GM18499 (cell line): ENCODE results near the gene CATSPERB.
"Not testable (repeated sequence)": the region's sequence is repeated elsewhere in the genome, so short reads cannot be mapped to it uniquely, and the experiment has no call there.

Experiments
- ATAC-seq: cut with Tn5 transposase; IDR thresholded peaks from one replicate; pipeline ENCODE4 v1.9.1; 2021; ENCODE audit warnings: moderate number of reproducible peaks; ENCODE audit not compliant: insufficient read depth, unreplicated experiment

The CATSPERB gene

DNA sequence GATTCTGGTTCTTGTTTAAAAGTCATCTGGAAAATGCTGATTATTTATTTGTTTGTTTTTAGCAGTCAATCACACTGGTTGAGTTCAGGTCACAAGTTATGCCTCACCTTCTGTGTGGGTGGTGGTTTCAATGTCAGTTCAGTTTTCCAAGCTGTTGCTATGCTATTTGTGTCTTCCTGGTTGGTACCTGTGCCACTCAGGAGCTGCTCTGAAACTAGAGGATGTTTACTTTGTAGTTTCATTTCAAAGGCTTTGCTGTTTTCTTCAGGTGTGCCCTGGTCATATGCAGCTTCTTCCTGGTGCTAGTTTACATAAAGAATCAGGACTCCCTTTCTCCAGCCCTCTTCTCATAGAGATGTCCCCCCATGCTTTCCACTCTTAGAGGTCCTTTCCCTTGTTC lies 146.0 kb downstream of the CATSPERB start:
- no peak for ATAC-seq

DNA sequence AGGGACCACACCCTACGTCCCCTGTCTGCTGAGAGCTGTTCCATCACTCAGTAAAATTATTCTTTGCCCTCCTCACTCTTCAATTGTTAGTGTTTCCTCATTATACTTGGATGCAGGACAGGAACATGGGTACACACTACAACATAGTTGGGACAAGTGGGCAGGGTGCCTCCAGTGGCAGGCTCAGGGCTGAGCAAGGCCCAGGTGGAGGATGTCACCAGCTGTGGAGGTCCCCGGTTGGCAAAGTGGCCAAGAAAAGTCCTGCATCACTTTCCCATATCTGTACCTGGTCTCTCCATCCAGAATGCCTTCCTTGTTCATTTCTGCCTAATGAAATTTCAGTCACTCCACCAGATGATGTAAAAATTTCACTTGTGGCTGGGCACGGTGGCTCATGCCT lies 149.1 kb downstream of the CATSPERB start:
- ATAC-seq, result no peak

DNA sequence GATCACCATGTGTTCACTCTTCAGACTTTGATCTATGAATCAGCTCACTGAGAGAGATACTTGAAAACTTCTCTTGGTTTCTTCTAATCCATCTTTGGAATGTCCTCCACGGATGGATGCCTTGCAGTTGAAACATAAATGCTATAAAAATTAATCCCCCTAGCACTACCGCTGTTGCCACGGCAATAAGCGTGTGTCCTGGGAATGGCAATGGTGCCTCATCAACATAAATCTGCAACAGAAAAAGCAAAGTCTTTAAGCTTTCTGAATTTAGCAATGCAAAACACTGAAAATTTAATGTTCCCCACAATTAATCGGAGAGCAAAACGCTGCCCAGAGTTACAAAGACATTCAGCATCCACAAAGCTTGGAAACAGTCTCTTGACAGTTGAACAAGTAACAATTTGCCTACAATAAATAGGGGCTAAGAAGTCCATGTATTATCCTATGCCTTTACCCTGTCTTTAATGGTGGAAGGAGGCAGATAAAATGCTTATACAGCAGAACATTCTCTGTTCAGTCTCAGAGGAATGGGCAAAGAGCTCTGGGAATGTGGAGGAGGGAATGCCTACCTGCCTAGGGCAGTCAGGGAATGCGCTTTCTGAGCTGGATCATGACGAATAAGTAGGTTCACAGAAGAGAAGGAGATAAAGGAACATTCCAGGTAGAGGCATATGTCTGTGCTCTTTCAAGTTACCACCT lies 150.9 kb downstream of the CATSPERB start:
- no peak for ATAC-seq

DNA sequence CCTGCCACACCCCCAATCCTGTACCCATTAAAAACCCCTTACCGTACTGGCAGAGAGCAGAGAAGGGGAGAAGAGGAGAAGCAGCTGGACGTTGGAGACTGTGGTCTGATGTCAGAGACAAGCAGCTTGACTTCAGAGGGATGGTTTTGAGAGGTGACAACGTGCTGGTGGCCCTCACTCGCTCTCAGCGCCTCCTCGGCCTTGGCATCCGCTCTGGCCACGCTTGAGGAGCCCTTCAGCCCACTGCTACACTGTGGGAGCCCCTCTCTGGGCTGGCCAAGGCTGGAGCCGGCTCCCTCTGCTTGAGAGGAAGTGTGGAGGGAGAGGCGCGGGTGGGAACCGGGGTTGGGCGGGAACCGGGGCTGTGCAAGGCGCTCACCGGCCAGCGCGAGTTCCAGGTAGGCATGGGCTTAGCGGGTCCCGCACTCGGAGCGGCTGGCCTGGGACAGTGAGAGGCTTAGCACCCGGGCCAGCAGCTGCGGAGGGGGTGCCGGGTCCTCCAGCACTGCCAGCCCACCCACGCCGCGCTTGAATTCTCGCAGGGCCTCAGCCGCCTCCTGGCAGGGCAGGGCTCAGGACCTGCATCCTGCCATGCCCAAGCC lies 154.2 kb downstream of the CATSPERB start:
- ATAC-seq, result no peak

DNA sequence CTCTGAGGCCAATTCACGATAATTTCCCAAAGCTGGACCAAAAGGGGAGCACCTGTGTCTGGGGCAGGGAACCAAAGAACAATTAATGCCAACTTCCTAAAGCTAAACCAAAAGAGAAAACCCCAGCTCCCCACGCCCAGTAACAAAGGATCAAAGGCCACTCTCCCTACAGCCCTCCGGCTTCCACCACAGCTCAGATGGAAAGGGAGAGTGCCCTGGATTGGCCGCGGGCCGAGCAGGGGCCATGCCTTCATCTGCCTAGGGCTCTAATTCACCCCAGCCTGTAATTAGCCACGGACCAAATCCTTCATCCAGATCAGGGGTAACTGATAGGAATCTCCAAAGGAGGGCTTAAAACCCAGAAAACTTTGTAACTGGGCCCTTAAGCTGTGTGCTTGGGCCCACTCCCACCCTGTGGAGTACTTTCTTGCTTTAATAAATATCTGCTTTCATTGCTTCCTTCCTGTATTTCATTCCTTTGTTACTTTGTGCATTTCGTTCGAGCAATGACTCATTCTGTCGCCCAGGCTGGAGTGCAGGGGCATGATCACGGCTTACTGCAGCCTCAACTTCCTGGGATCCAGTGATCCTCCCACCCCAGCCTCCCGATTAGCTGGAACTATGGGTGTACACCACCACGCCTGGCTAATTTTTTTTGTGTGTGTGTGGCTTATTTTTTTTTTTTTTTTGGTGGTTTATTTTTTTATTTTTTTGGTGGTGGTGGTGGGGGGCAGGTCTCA lies 156.2 kb downstream of the CATSPERB start:
- no peak for ATAC-seq

DNA sequence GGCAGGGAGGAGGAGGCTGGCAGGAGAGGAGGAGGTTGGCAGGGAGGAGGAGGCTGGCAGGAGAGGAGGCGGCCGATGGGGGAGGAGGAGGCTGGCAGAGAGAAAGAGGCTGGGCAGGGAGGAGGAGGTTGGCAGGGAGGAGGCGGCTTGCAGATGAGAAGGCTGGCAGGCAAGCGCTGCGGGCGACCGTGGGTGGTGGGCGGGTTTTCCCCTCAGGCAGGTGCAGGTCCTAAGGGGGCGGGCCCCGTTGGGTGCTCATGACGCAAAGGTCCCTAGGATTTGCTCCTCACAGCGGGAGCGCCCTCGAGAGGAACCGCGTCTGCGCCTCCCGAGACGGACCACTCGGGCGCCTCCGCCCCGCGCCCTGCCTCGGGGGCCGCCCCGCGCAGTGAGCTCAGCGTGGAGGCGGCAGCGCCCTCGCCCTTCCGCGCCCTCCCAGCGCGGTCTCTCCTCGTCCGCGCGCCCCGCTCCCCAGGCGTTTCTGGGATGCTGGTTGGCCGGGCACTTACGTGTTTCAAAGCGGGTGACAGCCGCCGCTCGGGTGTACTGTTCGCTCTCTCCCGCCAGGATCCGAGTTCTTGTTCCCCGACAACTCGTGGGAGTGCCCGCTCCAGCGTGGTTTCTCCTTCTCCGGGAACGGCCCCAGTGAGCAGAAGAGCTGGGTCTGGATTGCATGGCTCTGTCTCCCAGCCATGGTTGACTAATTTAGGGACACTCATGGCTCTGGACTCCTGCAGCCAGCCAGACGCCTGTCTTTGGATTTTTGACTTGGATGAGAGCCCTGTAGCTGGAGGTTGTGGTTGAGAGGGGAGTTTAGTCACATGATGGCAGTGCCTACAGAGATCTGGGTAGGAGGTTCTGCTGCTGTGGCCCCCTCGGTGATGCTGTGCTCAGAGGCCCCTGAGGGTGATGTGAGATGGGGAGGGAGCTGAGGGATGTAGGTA lies 157.7 kb downstream of the CATSPERB start:
- ATAC-seq, result no peak

DNA sequence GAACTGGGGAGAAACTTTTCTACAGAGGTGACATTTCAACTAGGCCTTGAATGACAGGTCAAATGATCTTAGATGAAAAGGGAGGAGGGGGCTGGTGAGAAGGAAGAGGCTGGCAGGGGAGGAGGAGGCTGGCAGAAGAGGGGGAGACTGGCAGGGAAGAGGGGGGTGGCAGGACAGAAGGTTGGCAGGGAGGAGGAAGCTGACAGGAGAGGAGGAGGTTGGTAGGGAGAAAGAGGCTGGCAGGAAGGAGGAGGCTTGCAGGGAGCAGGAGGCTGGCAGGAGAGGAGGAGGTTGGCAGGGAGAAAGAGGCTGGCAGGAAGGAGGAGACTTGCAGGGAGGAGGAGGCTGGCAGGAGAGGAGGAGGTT lies 158.4 kb downstream of the CATSPERB start:
- no peak for ATAC-seq

DNA sequence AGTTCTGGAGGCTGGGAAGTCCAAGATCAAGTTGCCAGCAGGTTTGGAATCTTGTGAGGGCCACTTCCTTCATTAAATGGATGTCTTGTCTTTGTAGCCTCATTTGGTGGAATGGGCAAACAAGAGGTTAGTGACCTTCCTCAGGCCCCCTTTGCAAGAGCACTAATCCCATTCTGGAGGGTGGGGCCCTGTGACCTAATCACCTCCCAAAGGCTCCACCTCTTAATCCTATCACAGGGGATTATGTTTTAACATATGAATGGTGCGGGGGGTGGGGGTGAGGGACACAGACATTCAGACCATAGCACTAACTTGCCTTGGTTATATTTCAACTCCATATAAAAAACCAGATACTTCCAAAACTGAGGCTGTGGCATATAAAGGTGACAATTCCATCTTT lies 161.9 kb downstream of the CATSPERB start:
- no peak for ATAC-seq

DNA sequence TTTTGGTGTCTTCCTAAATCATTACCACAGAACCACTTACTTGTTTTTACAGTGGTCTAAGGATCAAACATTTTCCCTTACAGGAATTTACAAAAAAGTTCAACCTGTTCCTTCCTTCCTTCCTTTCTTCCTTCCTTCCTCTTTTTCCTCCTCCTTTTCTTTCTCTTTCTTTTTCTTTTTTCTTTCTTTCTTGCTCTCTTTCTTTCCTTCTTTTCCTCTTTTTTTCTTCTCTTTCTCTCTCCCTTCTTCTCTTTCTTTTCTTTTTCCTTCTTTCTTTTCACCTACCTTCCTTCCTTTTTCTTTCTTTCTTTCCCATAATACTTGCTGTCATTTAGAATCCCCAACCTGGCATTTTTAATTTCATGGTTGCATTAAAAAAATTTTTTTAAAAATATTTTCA lies 162.6 kb downstream of the CATSPERB start:
- ATAC-seq, result no peak

DNA sequence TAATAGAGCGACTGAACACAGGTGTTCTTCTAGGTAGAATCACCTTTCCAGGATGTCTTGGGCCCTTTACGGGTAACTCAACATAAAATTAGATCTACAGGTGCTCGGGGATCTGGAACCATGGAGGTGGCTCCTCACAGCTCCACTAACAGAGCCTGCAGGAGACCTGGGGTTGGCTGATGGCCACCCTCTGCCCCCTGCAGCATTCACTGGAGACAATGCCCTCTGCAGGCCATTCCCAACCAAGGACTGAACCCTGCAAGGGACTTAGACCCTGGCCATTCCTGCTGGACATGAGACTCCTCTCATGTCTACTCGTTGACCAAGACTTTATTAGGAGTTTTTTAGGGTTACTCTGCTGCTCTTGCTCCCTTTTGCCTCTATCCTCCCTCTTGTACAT lies 163.3 kb downstream of the CATSPERB start:
- no peak for ATAC-seq

DNA sequence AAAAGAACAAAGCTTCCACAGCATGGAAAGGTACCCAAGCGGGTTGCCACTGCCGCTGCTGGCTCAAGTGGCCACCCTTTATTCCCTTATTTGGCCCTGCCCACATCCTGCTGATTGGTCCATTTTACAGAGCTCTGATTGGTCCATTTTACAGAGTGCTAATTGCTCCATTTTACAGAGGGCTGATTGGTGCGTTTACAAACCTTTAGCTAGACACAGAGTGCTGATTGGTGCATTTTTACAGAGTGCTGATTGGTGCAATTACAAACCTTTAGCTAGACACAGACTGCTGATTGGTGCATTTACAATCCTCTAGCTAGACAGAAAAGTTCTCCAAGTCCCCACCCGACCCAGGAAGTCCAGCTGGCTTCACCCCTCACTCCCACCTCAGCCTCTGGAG lies 164.1 kb downstream of the CATSPERB start:
- ATAC-seq, result not testable (repeated sequence)

DNA sequence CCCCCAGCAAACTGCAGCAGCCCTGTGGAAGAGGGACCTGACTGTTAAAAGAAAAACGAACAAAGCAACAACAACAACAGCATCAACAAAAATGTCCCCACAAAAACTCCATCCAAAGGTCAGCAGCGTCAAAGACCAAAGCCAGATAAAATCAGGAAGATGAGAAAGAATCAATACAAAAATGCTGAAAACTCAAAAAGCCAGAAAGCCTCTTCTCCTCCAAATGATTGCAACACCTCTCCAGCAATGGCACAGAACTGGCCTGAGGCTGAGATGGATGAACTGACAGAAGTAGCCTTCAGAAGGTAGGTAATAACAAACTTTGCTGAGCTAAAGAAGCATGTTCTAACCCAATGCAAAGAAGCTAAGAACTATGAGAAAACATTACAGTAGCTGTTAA lies 176.4 kb downstream of the CATSPERB start:
- ATAC-seq, result no peak

DNA sequence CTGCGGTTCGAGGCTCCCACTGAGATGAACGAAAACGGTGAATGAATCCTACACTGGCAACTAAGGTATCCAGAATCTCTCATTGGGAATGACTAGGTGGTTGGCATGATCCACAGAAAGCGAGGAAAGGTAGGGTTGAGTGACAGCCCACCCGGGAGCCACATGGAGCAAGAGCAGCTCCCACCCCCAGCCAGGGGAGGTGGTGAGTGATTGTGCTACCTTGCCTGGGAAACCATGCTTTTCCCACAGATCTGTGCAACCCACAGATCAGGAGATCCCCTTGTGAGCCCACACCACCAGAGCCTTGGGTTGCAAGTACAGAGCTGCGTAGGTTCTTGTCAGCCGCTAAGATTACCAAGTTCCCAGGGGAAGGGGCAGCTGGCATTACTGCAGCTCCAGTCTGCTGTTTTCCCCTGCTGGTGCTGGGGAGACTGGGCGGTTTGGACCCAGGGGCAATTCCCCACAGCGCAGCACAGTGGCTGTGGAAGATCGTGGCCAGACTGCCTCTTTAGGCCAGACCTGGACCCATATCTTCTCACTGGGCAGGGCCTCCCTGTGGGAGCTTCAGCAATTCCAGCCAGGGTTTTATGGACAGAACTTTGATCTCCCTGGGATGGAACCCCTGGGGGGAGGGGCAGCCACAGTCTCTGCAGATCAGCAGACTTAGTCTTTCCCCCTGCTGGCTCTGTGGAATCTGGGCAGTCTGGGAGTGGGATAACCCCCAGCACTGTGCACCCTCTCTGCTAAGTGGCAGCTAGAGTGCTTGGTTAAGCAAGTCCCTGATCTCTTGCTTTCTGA lies 177.2 kb downstream of the CATSPERB start:
- no peak for ATAC-seq

DNA sequence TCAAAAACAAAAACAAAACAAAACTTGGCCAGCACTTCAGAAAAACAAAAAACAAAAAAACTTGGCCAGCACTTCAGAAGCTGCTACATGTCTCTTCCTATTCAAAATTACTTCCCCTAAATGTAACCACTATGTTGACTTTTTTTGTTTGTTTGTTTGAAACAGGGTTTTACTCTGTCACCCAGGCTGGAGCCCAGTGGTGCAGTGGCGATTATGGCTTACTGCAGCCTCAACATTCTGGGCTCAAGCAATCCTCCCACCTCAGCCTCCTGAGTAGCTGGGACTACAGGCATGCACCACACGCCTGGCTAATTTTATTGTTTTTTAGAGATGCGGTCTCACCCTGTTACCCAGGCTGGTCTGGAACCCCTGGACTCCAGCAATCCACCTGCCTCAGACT lies 183.8 kb downstream of the CATSPERB start:
- ATAC-seq, result no peak

DNA sequence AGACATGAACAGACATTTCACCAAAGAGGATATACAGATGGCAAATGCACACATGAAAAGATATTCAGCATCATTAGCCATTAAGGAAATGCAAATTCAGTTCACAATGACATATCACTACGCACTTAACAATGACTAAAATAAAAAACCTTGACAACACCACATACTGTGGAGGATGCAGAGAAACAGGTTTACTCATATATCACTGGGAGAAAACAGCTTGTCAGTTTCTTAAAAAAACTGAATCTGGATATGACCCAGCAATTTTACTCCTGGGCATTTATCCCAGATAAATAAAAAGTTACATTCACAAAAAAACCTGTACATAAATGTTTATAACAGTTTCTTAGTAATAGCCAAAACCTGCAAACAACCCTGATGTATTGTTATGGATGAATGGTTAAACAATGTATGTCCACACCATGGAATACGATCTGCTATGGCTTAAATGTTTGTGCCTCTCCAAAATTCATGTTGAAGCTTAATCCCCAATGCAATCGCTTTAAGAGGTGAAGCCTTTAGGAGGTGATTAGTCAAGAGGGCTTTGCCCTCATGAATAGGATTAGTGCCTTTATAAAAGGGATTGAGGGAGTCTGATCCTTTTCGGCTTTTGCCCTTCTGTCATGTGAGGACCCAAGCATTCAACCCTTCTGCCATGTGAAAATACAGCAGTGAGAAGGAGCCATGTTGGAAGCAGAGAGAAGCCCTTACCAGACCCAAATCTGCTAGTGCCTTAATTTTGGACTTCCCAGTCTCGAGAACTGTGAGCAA lies 185.8 kb downstream of the CATSPERB start:
- ATAC-seq, result no peak

DNA sequence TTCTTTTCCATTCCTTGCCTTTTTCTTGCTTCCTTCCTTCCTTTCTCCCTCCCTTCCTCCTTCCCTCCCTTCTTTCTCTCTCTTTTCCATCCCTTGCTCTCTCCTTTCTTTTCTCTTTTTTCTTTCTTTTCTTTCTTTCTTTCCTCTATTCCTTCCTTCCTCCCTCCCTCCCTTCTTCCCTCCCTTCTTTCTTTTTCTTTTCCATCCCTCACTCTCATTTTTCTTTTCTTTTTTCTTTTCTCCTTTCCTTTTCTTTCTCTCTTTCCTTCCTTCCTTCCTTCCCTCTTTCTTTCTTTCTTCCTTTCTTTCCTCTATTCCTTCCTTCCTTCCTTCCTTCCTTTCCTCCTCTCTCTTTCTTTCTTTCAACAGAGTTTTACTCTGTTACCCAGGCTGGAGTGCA lies 186.7 kb downstream of the CATSPERB start:
- no peak for ATAC-seq

DNA sequence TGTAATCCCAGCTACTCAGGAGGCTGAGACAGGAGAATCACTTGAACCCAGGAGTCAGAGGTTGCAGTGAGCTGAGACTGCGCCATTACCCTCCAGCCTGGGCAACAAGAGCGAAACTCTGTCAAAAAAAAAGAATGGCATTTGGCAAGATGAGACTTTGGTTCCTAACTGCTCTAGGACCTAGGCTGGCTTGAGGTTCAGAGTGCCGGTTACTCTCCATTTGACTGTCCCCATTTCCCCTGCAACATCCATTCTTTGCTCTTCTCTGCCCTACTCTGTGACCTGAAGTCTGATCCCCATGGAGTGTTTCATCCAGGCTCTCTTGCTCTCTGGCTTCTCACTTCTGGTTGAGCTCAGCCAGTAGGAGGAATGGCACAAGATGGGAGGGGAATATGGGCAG lies 195.6 kb downstream of the CATSPERB start:
- no peak for ATAC-seq

DNA sequence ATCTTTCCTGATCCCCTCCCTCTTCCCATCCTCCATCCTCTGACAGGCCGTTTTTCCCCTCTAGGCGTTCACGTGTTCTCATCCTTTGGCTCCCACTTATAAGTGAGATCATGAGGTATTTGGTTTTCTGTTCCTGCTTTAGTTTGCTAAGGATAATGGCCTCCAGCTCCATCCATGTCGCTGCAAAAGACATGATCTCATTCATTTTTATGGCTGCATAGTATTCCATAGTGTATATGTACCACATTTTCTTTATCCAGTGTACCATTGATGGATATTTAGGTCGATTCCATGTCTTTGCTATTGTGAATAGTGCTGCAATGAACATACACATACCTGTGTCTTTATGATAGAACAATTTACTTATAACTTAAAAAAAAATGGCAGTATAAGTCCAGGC lies 197.8 kb downstream of the CATSPERB start:
- ATAC-seq, result not testable (repeated sequence)

DNA sequence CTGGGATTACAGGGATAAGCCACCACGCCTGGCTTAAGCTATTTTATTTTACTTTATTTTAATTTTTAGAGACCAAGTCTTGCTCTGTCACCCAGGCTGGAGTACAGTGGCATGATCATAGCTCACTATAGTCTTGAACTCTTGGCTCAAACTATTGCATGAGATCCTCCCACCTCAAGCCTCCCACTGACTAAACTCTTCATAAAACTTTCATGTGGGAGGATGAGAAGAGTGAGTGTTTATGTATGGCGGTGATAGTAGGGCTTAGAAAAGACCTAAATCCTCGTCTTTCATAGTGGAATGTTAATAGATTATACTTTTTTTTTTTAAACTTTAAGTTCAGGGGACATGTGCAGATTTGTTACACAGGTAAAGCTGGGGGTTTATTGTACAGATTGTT lies 198.3 kb downstream of the CATSPERB start:
- ATAC-seq, result no peak
